Thyroid gland (tissue), 4 donors: ENCODE results near the gene SBK3. TPM values are rescaled to one million over a fixed set of nuclear protein-coding genes. Genes with fewer than 3 reads are reported as not detected.

Experiments
- DNase-seq, 2 donors: peaks; one replicate each; pipeline ENCODE4 v3.0.0-alpha.2; 2019
- H3K27ac ChIP-seq, 3 donors: fragments of 200-600 bp; sonication (generic); 1 replicate in 2 of 3; 2 replicates in 1 of 3; pipeline ENCODE4 v1.5.1; 2016 to 2019; ENCODE audit warnings: mild to moderate bottlenecking in 1 of 3, moderate library complexity in 1 of 3
- H3K27me3 ChIP-seq: fragments of 200-600 bp; sonication (generic); one replicate; pipeline ENCODE4 v1.5.1; 2019
- H3K36me3 ChIP-seq, 2 donors: fragments of 200-600 bp; sonication (generic); one replicate each; pipeline ENCODE4 v1.5.1; 2016 to 2019
- H3K4me1 ChIP-seq, 2 donors: fragments of 200-600 bp; sonication (generic); one replicate each; pipeline ENCODE4 v1.5.1; 2017 to 2019
- H3K4me3 ChIP-seq, 3 donors: fragments of 200-600 bp; sonication (generic); replicated peaks in 1 of 3; 1 replicate in 2 of 3; 2 replicates in 1 of 3; pipeline ENCODE4 v1.5.1; 2016; ENCODE audit warnings: mild to moderate bottlenecking in 1 of 3
- H3K9me3 ChIP-seq: fragments of 200-600 bp; sonication (generic); one replicate; pipeline ENCODE4 v1.5.1; 2017
- POLR2A ChIP-seq, 2 donors: fragments of 450-650 bp; IDR thresholded peaks; one replicate each; pipeline ENCODE4 v1.6.1; 2017; ENCODE audit warnings: antibody characterized with exemption in 2 of 2, mild to moderate bottlenecking in 2 of 2, moderate library complexity in 1 of 2
- WGBS, 2 donors: methylation state at CpG; one replicate each; pipeline ENCODE4 v1.1.5; 2017; 5-methylcytosine and 5-hydroxymethylcytosine counted together
- intact Hi-C: fragments of 100-400 bp; cut with DNase I; formaldehyde crosslinking; loops from one replicate; pipeline ENCODE4 v1.15.1; 2023
- total RNA-seq, 4 donors: library from RNA; depleted of rRNA; stranded (reverse); fragments of >200 nt; gene quantifications; one replicate each; pipeline ENCODE4 v1.2.3, GENCODE V29; 2016
- TF ChIP-seq, protein P1 (sequence below), 6 experiments: fragments of 200-600 bp in 3 of 6; fragments of 450-650 bp in 3 of 6; sonication (generic) in 3 of 6; IDR thresholded peaks; one replicate each; pipeline ENCODE4 v1.5.1; 2016 to 2019; ENCODE audit warnings: antibody characterized with exemption in 6 of 6, mild to moderate bottlenecking in 2 of 6, inconsistent platforms in 1 of 6, moderate library complexity in 1 of 6

The SBK3 gene
- total RNA-seq, 4 donors from 2014 or later: 0.94 to 14.8 TPM; not detected in 2

- H3K36me3 ChIP-seq: no peaks in the 10 kb centered on the region
- H3K9me3 ChIP-seq: no peaks in the 10 kb centered on the region
- WGBS, 2 donors: 47 to 53% methylated on average over 16 to 22 of the region's 22 CpGs
- no peaks in the 10 kb centered on the region for H3K4me1 ChIP-seq
- intact Hi-C loops: no loop called here
- H3K27me3 ChIP-seq: no peaks in the 10 kb centered on the region
- DNase-seq: no peak
- H3K27ac ChIP-seq: peak overlapping the region; percentile 39 to 71 (median 63)
- peak overlapping the region in 1 of 3 donors; percentile 3 for H3K4me3 ChIP-seq
- TF ChIP-seq, protein P1, sequence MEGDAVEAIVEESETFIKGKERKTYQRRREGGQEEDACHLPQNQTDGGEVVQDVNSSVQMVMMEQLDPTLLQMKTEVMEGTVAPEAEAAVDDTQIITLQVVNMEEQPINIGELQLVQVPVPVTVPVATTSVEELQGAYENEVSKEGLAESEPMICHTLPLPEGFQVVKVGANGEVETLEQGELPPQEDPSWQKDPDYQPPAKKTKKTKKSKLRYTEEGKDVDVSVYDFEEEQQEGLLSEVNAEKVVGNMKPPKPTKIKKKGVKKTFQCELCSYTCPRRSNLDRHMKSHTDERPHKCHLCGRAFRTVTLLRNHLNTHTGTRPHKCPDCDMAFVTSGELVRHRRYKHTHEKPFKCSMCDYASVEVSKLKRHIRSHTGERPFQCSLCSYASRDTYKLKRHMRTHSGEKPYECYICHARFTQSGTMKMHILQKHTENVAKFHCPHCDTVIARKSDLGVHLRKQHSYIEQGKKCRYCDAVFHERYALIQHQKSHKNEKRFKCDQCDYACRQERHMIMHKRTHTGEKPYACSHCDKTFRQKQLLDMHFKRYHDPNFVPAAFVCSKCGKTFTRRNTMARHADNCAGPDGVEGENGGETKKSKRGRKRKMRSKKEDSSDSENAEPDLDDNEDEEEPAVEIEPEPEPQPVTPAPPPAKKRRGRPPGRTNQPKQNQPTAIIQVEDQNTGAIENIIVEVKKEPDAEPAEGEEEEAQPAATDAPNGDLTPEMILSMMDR (IDR thresholded peaks at IDR 0.05): no peak
- no peak for TF ChIP-seq POLR2A (IDR thresholded peaks at IDR 0.05)
These were observed 51.1 kb downstream of the SBK3 start for GRCh38 chr19:55494172-55494761.

GRCh38 chr19:55493645-55494171, 51.6 kb downstream of the SBK3 start:
- intact Hi-C loops: no loop called here
- H3K27me3 ChIP-seq: no peaks in the 10 kb centered on the region
- peak overlapping the region; percentile 49 to 71 (median 63) for H3K27ac ChIP-seq
- TF ChIP-seq POLR2A (IDR thresholded peaks at IDR 0.05): no peak
- TF ChIP-seq, protein P1 (IDR thresholded peaks at IDR 0.05): no peak
- WGBS, 2 donors: 33 to 49% methylated on average over 5 to 28 of the region's 38 CpGs
- no peak overlapping the region for H3K4me3 ChIP-seq
- DNase-seq: no peak
- H3K4me1 ChIP-seq: no peaks in the 10 kb centered on the region
- H3K9me3 ChIP-seq: no peaks in the 10 kb centered on the region
- H3K36me3 ChIP-seq: no peaks in the 10 kb centered on the region

DNA sequence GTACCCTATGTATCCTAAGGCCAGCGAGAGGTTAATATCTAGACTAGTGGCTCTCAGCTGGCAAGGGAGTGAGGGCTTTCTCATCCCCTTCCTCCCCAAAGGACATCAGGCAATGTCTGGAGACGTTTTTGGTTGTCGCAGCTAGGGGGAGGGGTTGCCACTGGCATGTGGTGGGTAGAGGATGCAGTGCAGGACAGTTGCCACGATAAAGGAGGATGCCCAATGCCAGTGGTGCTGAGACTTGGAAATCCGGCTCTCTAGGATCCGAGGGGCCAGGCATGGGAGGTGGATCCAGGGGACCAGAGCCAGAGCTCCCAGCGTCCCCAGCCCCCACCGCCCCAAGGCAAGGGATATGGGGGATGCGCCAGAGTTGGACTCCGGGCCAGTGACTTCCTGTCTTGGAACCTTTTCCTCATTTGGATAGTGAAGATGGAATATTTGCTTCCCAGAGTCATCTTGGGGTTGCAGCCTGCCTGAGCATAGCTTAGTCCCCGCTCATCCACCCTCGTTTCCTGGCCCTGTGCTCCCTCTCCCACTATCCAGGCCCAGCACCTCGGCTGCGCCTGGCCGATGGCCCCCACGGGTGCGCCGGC, 52.2 kb downstream of the SBK3 start:
- H3K9me3 ChIP-seq: no peaks in the 10 kb centered on the region
- 60 to 66% methylated on average over 11 to 14 of the region's 18 CpGs for WGBS, 2 donors
- H3K36me3 ChIP-seq: no peaks in the 10 kb centered on the region
- intact Hi-C loops: no loop called here
- no peaks in the 10 kb centered on the region for H3K27me3 ChIP-seq
- DNase-seq: no peak
- no peaks in the 10 kb centered on the region for H3K4me1 ChIP-seq
- TF ChIP-seq, protein P1 (IDR thresholded peaks at IDR 0.05): no peak
- no peak for TF ChIP-seq POLR2A (IDR thresholded peaks at IDR 0.05)
- H3K4me3 ChIP-seq: no peak overlapping the region
- H3K27ac ChIP-seq: peak overlapping the region; percentile 49 to 71 (median 63)

- intact Hi-C loops: no loop called here
- no peak for DNase-seq
- Histone ChIP-seq H3K4me1 (peaks cover 6% of the 10 kb centered on the region in 2 donors), H3K9me3 (no peaks in the 10 kb centered on the region), H3K36me3 (no peaks in the 10 kb centered on the region), H3K4me3 (no peak overlapping the region), H3K27ac (no peak overlapping the region), H3K27me3 (no peaks in the 10 kb centered on the region)
- TF ChIP-seq POLR2A (IDR thresholded peaks at IDR 0.05): no peak
- TF ChIP-seq, protein P1 (IDR thresholded peaks at IDR 0.05): no peak
- WGBS, 2 donors: 47 to 61% methylated on average over 12 of the region's 12 CpGs
These were observed 52.9 kb downstream of the SBK3 start for GRCh38 chr19:55492362-55492944.
